NCI-H748 (cell line): ENCODE measurements around the gene CKAP2L.
A peak's percentile ranks its signal among the peaks of the same experiment; 100 is the strongest.
"Not testable (repeated sequence)": the region's sequence is repeated elsewhere in the genome, so short reads cannot be mapped to it uniquely, and the experiment has no call there.

ENCODE experiments used
- DNase-seq: peaks from one replicate; lab custom pipeline; 2025; ENCODE audit not compliant: unreplicated experiment; lab: John Stamatoyannopoulos, UW

CKAP2L gene

GRCh38 chr2:112728029-112728362 lies 36.4 kb downstream of the CKAP2L start:
- DNase-seq, result no peak

- no peak for DNase-seq
Observed at GRCh38 chr2:112727276-112728028, 37.0 kb downstream of the CKAP2L start.

GRCh38 chr2:112726487-112727190 lies 37.8 kb downstream of the CKAP2L start:
- peak; percentile 79 for DNase-seq

GRCh38 chr2:112725545-112726457 lies 38.6 kb downstream of the CKAP2L start:
- no peak for DNase-seq

GRCh38 chr2:112724591-112725525 lies 39.6 kb downstream of the CKAP2L start:
- no peak for DNase-seq

GRCh38 chr2:112723995-112724394 lies 40.4 kb downstream of the CKAP2L start:
- DNase-seq, result no peak

GRCh38 chr2:112723547-112723940 lies 40.9 kb downstream of the CKAP2L start:
- DNase-seq, result no peak

- DNase-seq, result no peak
Observed at GRCh38 chr2:112722816-112723546, 41.4 kb downstream of the CKAP2L start.

- no peak for DNase-seq
Observed at GRCh38 chr2:112721819-112722522, 42.4 kb downstream of the CKAP2L start.

GRCh38 chr2:112720785-112721184 lies 43.6 kb downstream of the CKAP2L start, which contains the start of gene NT5DC4:
Gene NT5DC4 (plus strand): TSS chr2:112721020. CDS start chr2:112721080, 60 bp downstream.
- DNase-seq, result no peak

- DNase-seq, result no peak
Observed at GRCh38 chr2:112718863-112719370, 45.5 kb downstream of the CKAP2L start.

- not testable (repeated sequence) for DNase-seq
Observed at GRCh38 chr2:112716826-112717352, 47.5 kb downstream of the CKAP2L start.

- not testable (repeated sequence) for DNase-seq
Observed at GRCh38 chr2:112716094-112716493, 48.3 kb downstream of the CKAP2L start.

GRCh38 chr2:112714836-112715631 lies 49.4 kb downstream of the CKAP2L start:
- DNase-seq, result no peak

GRCh38 chr2:112714331-112714730 lies 50.1 kb downstream of the CKAP2L start:
- no peak for DNase-seq

GRCh38 chr2:112713926-112714325 lies 50.5 kb downstream of the CKAP2L start:
- no peak for DNase-seq

- DNase-seq, result no peak
Observed at GRCh38 chr2:112713585-112713925, 50.9 kb downstream of the CKAP2L start.
